Measurements from ENCODE around the gene CCR7.

The CCR7 gene

GRCh38 chr17:40555296-40556190 is 9.7 kb downstream of the CCR7 start:
- H3K27ac ChIP-seq: no peak overlapping the region
- no peaks in the 10 kb centered on the region for H3K36me3 ChIP-seq
- no peak overlapping the region for H3K4me3 ChIP-seq (ENCODE audit: low read depth in 1 of 2, low read length in 1 of 2)
- peaks cover 60% of the 10 kb centered on the region for H3K27me3 ChIP-seq
- no peak for TF ChIP-seq CTCF (IDR thresholded peaks at IDR 0.05)
- no peaks in the 10 kb centered on the region for H3K9me3 ChIP-seq
- peaks cover 0 to 7% of the 10 kb centered on the region in 2 experiments for H3K4me1 ChIP-seq (ENCODE audit: control insufficient read depth in 1 of 2, insufficient read depth in 1 of 2, low read depth in 1 of 2, low read length in 1 of 2)

- Histone ChIP-seq H3K27ac (no peak overlapping the region), H3K4me1 (ENCODE audit: control insufficient read depth in 1 of 2, insufficient read depth in 1 of 2, low read depth in 1 of 2, low read length in 1 of 2) (peaks cover 0 to 7% of the 10 kb centered on the region in 2 experiments), H3K9me3 (no peaks in the 10 kb centered on the region), H3K36me3 (no peaks in the 10 kb centered on the region), H3K27me3 (peaks cover 52% of the 10 kb centered on the region), H3K4me3 (ENCODE audit: low read depth in 1 of 2, low read length in 1 of 2) (no peak overlapping the region)
- TF ChIP-seq CTCF (IDR thresholded peaks at IDR 0.05): no peak
Observed at GRCh38 chr17:40554646-40555295, 10.5 kb downstream of the CCR7 start.

GRCh38 chr17:40553694-40554534 is 11.4 kb downstream of the CCR7 start:
- H3K36me3 ChIP-seq: no peaks in the 10 kb centered on the region
- H3K9me3 ChIP-seq: no peaks in the 10 kb centered on the region
- peaks cover 0 to 7% of the 10 kb centered on the region in 2 experiments for H3K4me1 ChIP-seq (ENCODE audit: control insufficient read depth in 1 of 2, insufficient read depth in 1 of 2, low read depth in 1 of 2, low read length in 1 of 2)
- TF ChIP-seq CTCF (IDR thresholded peaks at IDR 0.05): no peak
- peaks cover 43% of the 10 kb centered on the region for H3K27me3 ChIP-seq
- H3K4me3 ChIP-seq (ENCODE audit: low read depth in 1 of 2, low read length in 1 of 2): no peak overlapping the region
- no peak overlapping the region for H3K27ac ChIP-seq

- H3K36me3 ChIP-seq: no peaks in the 10 kb centered on the region
- peaks cover 35% of the 10 kb centered on the region for H3K27me3 ChIP-seq
- peaks cover 0 to 7% of the 10 kb centered on the region in 2 experiments for H3K4me1 ChIP-seq (ENCODE audit: control insufficient read depth in 1 of 2, insufficient read depth in 1 of 2, low read depth in 1 of 2, low read length in 1 of 2)
- no peaks in the 10 kb centered on the region for H3K9me3 ChIP-seq
- TF ChIP-seq CTCF (IDR thresholded peaks at IDR 0.05): no peak
- H3K4me3 ChIP-seq (ENCODE audit: low read depth in 1 of 2, low read length in 1 of 2): no peak overlapping the region
- no peak overlapping the region for H3K27ac ChIP-seq
Observed at GRCh38 chr17:40552806-40553693, 12.2 kb downstream of the CCR7 start.

All from neutrophil (primary cell).